22Rv1 (cell line): ENCODE data around the gene SOX14.

Experiments
- ZFX ChIP-seq: fragments of 450-650 bp; IDR thresholded peaks from 2 replicates; pipeline ENCODE4 v1.6.1; 2017; ENCODE audit warnings: antibody characterized with exemption, borderline replicate concordance
- TF ChIP-seq, protein P1 (sequence below): fragments of 450-650 bp; IDR thresholded peaks from 2 replicates; pipeline ENCODE4 v1.5.1; 2017; ENCODE audit warnings: mild to moderate bottlenecking

DNA sequence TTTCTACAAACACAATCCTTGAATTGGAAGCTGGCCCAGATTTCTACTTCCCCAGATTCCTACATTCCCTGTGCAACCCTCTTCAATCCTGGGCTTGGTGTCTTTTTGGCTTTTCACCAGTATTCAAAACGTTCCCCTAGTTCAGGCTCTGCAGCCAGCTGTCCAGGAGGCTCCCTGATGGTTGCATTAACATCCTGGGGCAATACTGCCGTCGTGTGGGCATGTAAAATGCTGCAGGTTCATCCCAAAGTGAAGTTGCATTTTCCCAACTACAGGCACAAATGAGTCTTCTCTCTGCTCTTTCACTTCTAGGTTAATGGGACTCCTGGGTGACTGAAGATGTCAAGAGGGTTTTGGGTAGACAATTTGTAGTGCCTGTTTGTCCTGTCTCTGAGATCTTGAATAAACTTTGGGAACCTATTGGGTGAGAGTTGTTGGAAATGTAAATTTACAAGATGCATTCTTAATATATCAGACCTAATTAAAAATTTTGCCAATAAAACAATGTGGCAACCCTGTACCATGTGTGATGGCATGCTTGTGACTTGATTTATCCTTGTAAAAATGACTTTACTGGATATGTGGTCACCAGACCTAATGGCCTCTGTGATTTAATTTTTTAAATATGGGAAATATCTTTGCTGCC, 28.6 kb downstream of the SOX14 start:
- TF ChIP-seq, protein P1, sequence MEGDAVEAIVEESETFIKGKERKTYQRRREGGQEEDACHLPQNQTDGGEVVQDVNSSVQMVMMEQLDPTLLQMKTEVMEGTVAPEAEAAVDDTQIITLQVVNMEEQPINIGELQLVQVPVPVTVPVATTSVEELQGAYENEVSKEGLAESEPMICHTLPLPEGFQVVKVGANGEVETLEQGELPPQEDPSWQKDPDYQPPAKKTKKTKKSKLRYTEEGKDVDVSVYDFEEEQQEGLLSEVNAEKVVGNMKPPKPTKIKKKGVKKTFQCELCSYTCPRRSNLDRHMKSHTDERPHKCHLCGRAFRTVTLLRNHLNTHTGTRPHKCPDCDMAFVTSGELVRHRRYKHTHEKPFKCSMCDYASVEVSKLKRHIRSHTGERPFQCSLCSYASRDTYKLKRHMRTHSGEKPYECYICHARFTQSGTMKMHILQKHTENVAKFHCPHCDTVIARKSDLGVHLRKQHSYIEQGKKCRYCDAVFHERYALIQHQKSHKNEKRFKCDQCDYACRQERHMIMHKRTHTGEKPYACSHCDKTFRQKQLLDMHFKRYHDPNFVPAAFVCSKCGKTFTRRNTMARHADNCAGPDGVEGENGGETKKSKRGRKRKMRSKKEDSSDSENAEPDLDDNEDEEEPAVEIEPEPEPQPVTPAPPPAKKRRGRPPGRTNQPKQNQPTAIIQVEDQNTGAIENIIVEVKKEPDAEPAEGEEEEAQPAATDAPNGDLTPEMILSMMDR = peak; percentile 60
- TF ChIP-seq ZFX = no peak
